Measurements from ENCODE around the gene UGT1A6.

Gene UGT1A6

GRCh38 chr2:233821709-233822100 lies 129.0 kb downstream of the UGT1A6 start:
- ATAC-seq (ENCODE audit: low read depth) (no peak), DNase-seq (ENCODE audit: low spot score) (peak; percentile 13)
- Histone ChIP-seq H3K4me3 (ENCODE audit: severe bottlenecking) (no peak overlapping the region), H3K27me3 (ENCODE audit: insufficient read depth, poor library complexity, severe bottlenecking) (no peaks in the 10 kb centered on the region), H3K36me3 (ENCODE audit: low read depth) (no peaks in the 10 kb centered on the region), H3K4me1 (ENCODE audit: insufficient read depth, poor library complexity, severe bottlenecking) (no peaks in the 10 kb centered on the region), H3K9me3 (ENCODE audit: severe bottlenecking) (no peaks in the 10 kb centered on the region), H3K27ac (ENCODE audit: poor library complexity, severe bottlenecking) (no peak overlapping the region)
- no peak for TF ChIP-seq CTCF (IDR thresholded peaks at IDR 0.05; ENCODE audit: poor library complexity, severe bottlenecking)

- Histone ChIP-seq H3K27ac (ENCODE audit: poor library complexity, severe bottlenecking) (no peak overlapping the region), H3K36me3 (ENCODE audit: low read depth) (no peaks in the 10 kb centered on the region), H3K4me3 (ENCODE audit: severe bottlenecking) (no peak overlapping the region), H3K9me3 (ENCODE audit: severe bottlenecking) (no peaks in the 10 kb centered on the region), H3K4me1 (ENCODE audit: insufficient read depth, poor library complexity, severe bottlenecking) (no peaks in the 10 kb centered on the region), H3K27me3 (ENCODE audit: insufficient read depth, poor library complexity, severe bottlenecking) (no peaks in the 10 kb centered on the region)
- TF ChIP-seq CTCF (IDR thresholded peaks at IDR 0.05; ENCODE audit: poor library complexity, severe bottlenecking): no peak
- ATAC-seq (ENCODE audit: low read depth) (no peak), DNase-seq (ENCODE audit: low spot score) (peak; percentile 47)
Measured at GRCh38 chr2:233822101-233822771, 129.5 kb downstream of the UGT1A6 start.

Data from RWPE2 (cell line).